GM19238 (cell line): Measurements from ENCODE around the gene MYL7.
"Not testable (repeated sequence)": the region's sequence is repeated elsewhere in the genome, so short reads cannot be mapped to it uniquely, and the experiment has no call there.

ENCODE experiments used
- DNase-seq: peaks from one replicate; pipeline ENCODE4 v3.0.0; 2011; ENCODE audit warnings: low spot score; ENCODE audit not compliant: insufficient read length

The MYL7 gene

GRCh38 chr7:44133295-44133694 is 7.8 kb downstream of the MYL7 start:
- no peak for DNase-seq

- no peak for DNase-seq
Measured at GRCh38 chr7:44132039-44132438, 9.1 kb downstream of the MYL7 start.

- no peak for DNase-seq
Measured at GRCh38 chr7:44131173-44132029, 9.7 kb downstream of the MYL7 start.

GRCh38 chr7:44128721-44129582 is 12.2 kb downstream of the MYL7 start:
- DNase-seq, result no peak

- no peak for DNase-seq
Measured at GRCh38 chr7:44127161-44127560, 14.0 kb downstream of the MYL7 start.

GRCh38 chr7:44126574-44126973 is 14.6 kb downstream of the MYL7 start:
- not testable (repeated sequence) for DNase-seq

GRCh38 chr7:44124822-44125202 is 16.3 kb downstream of the MYL7 start:
- DNase-seq, result no peak

GRCh38 chr7:44123190-44124003 is 17.7 kb downstream of the MYL7 start, which contains the start of gene POLD2:
Gene POLD2 (minus strand): TSS chr7:44123548. CDS start chr7:44122053, 1,495 bp downstream.
- peak; percentile 100 for DNase-seq

- DNase-seq, result no peak
Measured at GRCh38 chr7:44122529-44122928, 18.6 kb downstream of the MYL7 start.

- no peak for DNase-seq
Measured at GRCh38 chr7:44121761-44122420, 19.2 kb downstream of the MYL7 start.

- no peak for DNase-seq
Measured at GRCh38 chr7:44120395-44120794, 20.7 kb downstream of the MYL7 start.

- DNase-seq, result no peak
Measured at GRCh38 chr7:44119829-44120380, 21.2 kb downstream of the MYL7 start.

- no peak for DNase-seq
Measured at GRCh38 chr7:44117801-44118429, 23.2 kb downstream of the MYL7 start.

GRCh38 chr7:44116789-44117666 is 24.1 kb downstream of the MYL7 start:
- DNase-seq, result no peak

- no peak for DNase-seq
Measured at GRCh38 chr7:44116087-44116788, 24.9 kb downstream of the MYL7 start.

- DNase-seq, result no peak
Measured at GRCh38 chr7:44114586-44115310, 26.4 kb downstream of the MYL7 start.

- no peak for DNase-seq
Measured at GRCh38 chr7:44113764-44114354, 27.3 kb downstream of the MYL7 start.
